ENCODE measurements around the gene ARL2BP. TPM values are rescaled to one million over a fixed set of nuclear protein-coding genes. Genes with fewer than 3 reads are reported as not detected.

Gene ARL2BP
- total and polyA plus RNA-seq, 9 of the 15 experiments (the other 6 are each of a cell fraction or from before 2014, with no cell fraction given): 16.7 to 41.8 (median 27.2) TPM

DNA sequence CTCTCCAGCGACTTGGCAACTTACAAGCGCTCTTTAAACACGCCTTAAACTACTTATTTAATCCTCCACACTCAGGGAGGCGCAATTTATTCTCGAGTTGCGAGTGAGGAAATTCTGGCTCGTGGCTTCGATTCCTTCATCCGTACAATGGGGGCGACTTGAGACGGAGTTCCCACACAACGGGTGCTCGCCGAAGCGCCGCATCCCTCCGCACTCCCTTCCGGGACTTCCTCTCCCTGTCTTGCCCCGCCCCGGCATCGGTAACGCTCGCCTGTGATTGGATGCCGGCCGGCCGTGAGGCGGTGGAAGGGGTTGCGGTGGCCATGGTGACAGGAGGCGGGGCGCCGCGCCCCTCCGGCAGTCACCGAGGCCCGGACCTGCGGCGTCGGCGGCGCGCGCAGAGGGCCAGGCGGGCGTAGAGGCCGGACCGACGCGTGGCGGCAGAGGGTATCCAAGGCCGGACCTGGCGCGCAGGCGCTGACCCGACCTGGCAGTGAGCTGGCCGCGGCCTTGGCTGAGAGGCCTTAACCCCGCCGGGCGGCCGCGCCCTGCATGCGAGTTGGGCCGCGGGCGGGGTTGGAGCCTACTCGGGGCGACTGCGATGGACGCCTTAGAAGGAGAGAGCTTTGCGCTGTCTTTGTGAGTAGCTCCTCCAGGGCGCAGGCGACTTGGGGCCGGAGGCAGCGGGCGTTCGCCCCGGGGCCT, at the start of gene ARL2BP (continued):
- TF ChIP-seq, protein P1, sequence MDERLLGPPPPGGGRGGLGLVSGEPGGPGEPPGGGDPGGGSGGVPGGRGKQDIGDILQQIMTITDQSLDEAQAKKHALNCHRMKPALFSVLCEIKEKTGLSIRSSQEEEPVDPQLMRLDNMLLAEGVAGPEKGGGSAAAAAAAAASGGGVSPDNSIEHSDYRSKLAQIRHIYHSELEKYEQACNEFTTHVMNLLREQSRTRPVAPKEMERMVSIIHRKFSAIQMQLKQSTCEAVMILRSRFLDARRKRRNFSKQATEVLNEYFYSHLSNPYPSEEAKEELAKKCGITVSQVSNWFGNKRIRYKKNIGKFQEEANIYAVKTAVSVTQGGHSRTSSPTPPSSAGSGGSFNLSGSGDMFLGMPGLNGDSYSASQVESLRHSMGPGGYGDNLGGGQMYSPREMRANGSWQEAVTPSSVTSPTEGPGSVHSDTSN (CRISPR knock-in tag; IDR thresholded peaks at IDR 0.05; ENCODE audit: low read depth): no peak
- TF ChIP-seq, protein P1 (tag; conservative IDR thresholded peaks at IDR 0.05; ENCODE audit: low read depth): no peak; the same call in 1 of the 2 replicates
- TF ChIP-seq KDM5B (IDR thresholded peaks at IDR 0.05; ENCODE audit: insufficient replicate concordance, low read depth, low read length) (peak; percentile 75), RUNX1 (IDR thresholded peaks at IDR 0.05; ENCODE audit: low read depth) (no peak), NR2C1 (IDR thresholded peaks at IDR 0.05) (no peak), NR2C1 (tag; IDR thresholded peaks at IDR 0.05) (no peak), CC2D1A (IDR thresholded peaks at IDR 0.05) (no peak), LEF1 (IDR thresholded peaks at IDR 0.05) (no peak), FOXM1 (IDR thresholded peaks at IDR 0.05; ENCODE audit: low read depth) (no peak), FOXM1 (CRISPR knock-in tag; IDR thresholded peaks at IDR 0.05; ENCODE audit: low read depth) (no peak), TAL1 (IDR thresholded peaks at IDR 0.05) (no peak), FOS (IDR thresholded peaks at IDR 0.05; ENCODE audit: extremely low read depth, insufficient read length) (peak; percentile 38)
- TF ChIP-seq, protein P2, sequence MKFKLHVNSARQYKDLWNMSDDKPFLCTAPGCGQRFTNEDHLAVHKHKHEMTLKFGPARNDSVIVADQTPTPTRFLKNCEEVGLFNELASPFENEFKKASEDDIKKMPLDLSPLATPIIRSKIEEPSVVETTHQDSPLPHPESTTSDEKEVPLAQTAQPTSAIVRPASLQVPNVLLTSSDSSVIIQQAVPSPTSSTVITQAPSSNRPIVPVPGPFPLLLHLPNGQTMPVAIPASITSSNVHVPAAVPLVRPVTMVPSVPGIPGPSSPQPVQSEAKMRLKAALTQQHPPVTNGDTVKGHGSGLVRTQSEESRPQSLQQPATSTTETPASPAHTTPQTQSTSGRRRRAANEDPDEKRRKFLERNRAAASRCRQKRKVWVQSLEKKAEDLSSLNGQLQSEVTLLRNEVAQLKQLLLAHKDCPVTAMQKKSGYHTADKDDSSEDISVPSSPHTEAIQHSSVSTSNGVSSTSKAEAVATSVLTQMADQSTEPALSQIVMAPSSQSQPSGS (CRISPR knock-in tag; IDR thresholded peaks at IDR 0.05): no peak
- TF ChIP-seq, protein P3, sequence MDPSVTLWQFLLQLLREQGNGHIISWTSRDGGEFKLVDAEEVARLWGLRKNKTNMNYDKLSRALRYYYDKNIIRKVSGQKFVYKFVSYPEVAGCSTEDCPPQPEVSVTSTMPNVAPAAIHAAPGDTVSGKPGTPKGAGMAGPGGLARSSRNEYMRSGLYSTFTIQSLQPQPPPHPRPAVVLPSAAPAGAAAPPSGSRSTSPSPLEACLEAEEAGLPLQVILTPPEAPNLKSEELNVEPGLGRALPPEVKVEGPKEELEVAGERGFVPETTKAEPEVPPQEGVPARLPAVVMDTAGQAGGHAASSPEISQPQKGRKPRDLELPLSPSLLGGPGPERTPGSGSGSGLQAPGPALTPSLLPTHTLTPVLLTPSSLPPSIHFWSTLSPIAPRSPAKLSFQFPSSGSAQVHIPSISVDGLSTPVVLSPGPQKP (CRISPR knock-in tag; IDR thresholded peaks at IDR 0.05): no peak
- TF ChIP-seq, protein P4, sequence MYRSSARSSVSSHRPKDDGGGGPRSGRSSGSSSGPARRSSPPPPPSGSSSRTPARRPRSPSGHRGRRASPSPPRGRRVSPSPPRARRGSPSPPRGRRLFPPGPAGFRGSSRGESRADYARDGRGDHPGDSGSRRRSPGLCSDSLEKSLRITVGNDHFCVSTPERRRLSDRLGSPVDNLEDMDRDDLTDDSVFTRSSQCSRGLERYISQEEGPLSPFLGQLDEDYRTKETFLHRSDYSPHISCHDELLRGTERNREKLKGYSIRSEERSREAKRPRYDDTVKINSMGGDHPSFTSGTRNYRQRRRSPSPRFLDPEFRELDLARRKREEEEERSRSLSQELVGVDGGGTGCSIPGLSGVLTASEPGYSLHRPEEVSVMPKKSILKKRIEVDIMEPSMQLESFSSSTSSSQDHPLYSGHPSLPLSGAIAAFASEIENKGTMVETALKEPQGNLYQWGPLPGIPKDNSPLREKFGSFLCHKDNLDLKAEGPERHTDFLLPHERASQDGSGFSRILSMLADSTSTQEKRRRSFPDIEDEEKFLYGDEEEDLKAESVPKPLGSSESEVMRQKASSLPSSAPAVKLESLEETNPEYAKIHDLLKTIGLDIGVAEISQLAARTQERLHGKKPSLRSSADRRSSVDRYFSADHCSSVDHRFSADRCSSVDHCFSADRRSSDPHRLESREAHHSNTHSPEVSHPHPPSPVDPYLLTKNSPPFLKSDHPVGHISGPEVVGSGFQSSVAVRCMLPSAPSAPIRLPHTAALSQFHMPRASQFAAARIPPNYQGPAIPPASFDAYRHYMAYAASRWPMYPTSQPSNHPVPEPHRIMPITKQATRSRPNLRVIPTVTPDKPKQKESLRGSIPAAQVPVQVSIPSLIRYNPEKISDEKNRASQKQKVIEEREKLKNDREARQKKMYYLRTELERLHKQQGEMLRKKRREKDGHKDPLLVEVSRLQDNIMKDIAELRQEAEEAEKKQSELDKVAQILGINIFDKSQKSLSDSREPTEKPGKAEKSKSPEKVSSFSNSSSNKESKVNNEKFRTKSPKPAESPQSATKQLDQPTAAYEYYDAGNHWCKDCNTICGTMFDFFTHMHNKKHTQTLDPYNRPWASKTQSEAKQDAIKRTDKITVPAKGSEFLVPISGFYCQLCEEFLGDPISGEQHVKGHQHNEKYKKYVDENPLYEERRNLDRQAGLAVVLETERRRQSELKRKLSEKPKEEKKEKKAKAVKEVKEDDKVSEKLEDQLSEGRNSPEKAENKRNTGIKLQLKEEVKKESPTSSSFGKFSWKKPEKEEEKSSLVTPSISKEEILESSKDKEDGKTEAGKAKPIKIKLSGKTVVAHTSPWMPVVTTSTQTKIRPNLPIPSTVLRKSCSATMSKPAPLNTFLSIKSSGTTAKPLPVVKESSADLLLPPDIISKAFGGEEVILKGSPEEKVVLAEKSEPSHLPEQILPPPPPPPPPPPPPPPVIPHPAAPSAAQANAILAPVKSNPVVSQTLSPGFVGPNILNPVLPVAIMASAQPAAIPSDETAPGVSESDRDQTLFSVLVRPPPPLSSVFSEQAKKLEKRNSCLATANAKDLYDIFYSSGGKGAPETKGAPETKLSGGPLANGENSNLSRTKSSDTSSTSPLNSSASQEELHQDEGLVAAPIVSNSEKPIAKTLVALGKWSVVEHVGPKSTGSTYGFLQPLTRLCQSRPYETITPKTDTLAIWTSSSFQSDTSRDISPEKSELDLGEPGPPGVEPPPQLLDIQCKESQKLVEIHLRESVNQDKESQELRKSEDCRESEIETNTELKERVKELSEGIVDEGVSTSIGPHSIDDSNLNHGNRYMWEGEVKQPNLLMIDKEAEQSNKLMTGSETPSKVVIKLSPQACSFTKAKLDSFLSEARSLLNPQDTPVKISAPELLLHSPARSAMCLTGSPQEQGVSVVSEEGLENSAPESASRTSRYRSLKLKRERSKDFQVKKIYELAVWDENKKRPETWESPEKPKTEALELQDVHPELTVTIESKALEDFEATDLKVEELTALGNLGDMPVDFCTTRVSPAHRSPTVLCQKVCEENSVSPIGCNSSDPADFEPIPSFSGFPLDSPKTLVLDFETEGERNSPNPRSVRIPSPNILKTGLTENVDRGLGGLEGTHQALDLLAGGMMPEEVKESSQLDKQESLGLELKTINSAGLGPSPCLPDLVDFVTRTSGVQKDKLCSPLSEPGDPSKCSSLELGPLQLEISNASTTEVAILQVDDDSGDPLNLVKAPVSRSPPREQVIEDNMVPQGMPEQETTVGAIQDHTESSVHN (IDR thresholded peaks at IDR 0.05; ENCODE audit: borderline replicate concordance in 1 of 2, low read depth in 1 of 2): no peak

Data from K562 (cell line).